Thoracic aorta (tissue), 2 donors: ENCODE data around the gene SCAMP5. TPM values are rescaled to one million over a fixed set of nuclear protein-coding genes. Genes with fewer than 3 reads are reported as not detected.

Source experiments
- ATAC-seq: fragments of 150-250 bp; one replicate; pipeline ENCODE4 v1.8.0; 2017; ENCODE audit warnings: low read depth; ENCODE audit not compliant: insufficient number of reproducible peaks, low FRiP score
- DNase-seq: peaks from one replicate; pipeline ENCODE4 v3.0.0-alpha.2; 2020; ENCODE audit warnings: low spot score
- H3K27ac ChIP-seq, 2 donors: fragments of 200-600 bp; sonication (generic); 1 replicate in 1 of 2; 2 replicates in 1 of 2; pipeline ENCODE4 v1.5.1; 2016; ENCODE audit warnings: mild to moderate bottlenecking in 2 of 2, moderate library complexity in 2 of 2
- H3K27me3 ChIP-seq: fragments of 200-600 bp; sonication (generic); replicated peaks from 2 replicates; pipeline ENCODE4 v1.6.0; 2016; ENCODE audit warnings: mild to moderate bottlenecking; ENCODE audit not compliant: insufficient read depth
- H3K36me3 ChIP-seq: fragments of 200-600 bp; sonication (generic); one replicate; pipeline ENCODE4 v1.5.1; 2016
- H3K4me1 ChIP-seq, 2 donors: fragments of 200-600 bp; sonication (generic); 1 replicate in 1 of 2; 2 replicates in 1 of 2; pipeline versions ENCODE4 v1.5.1 to v1.6.0; 2016; ENCODE audit warnings: low read depth in 2 of 2, mild to moderate bottlenecking in 1 of 2; ENCODE audit not compliant: control insufficient read depth in 1 of 2
- H3K4me3 ChIP-seq: fragments of 200-600 bp; sonication (generic); 2 replicates; pipeline ENCODE4 v1.5.1; 2016; ENCODE audit warnings: mild to moderate bottlenecking
- H3K9me3 ChIP-seq: fragments of 200-600 bp; sonication (generic); 2 replicates; pipeline ENCODE4 v1.5.1; 2016
- total RNA-seq, 2 donors: library from RNA; depleted of rRNA; stranded (reverse); fragments of >200 nt; gene quantifications; one replicate each; pipeline versions ENCODE4 v1.1.0 to v1.2.3, GENCODE V29; 2016
- TF ChIP-seq, protein P1 (sequence below): fragments of 200-600 bp; sonication (generic); IDR thresholded peaks from one replicate; pipeline ENCODE4 v1.5.1; 2019; ENCODE audit warnings: antibody characterized with exemption

The SCAMP5 gene
- total RNA-seq, 2 donors from 2014 or later, result 1.5 to 3.5 TPM

DNA sequence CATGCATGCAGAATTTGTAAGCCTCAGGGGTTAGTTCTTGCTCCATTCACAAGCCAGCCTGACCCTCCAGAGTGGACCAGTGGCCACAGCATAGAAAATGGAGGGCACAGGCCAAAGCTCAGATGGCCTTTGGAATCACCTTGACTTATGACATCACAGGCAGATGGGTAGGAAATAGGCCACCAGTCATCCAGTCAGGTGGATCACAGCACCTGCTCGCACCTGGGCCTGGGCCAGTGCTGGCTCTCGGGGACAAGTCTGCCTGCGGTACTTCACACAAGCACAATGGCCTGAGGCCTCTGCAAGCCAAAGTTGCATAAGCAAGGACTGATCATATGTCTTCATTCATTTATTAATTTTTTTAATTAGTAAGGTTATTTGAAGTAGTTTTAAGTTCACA, 67.3 kb downstream of the SCAMP5 start:
- Histone ChIP-seq H3K4me1 (peaks cover 30 to 38% of the 10 kb centered on the region in 2 donors), H3K27me3 (no peaks in the 10 kb centered on the region), H3K9me3 (no peaks in the 10 kb centered on the region), H3K36me3 (no peaks in the 10 kb centered on the region), H3K4me3 (no peak overlapping the region), H3K27ac (no peak overlapping the region)
- DNase-seq (no peak), ATAC-seq (no peak)
- TF ChIP-seq, protein P1, sequence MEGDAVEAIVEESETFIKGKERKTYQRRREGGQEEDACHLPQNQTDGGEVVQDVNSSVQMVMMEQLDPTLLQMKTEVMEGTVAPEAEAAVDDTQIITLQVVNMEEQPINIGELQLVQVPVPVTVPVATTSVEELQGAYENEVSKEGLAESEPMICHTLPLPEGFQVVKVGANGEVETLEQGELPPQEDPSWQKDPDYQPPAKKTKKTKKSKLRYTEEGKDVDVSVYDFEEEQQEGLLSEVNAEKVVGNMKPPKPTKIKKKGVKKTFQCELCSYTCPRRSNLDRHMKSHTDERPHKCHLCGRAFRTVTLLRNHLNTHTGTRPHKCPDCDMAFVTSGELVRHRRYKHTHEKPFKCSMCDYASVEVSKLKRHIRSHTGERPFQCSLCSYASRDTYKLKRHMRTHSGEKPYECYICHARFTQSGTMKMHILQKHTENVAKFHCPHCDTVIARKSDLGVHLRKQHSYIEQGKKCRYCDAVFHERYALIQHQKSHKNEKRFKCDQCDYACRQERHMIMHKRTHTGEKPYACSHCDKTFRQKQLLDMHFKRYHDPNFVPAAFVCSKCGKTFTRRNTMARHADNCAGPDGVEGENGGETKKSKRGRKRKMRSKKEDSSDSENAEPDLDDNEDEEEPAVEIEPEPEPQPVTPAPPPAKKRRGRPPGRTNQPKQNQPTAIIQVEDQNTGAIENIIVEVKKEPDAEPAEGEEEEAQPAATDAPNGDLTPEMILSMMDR, result no peak

DNA sequence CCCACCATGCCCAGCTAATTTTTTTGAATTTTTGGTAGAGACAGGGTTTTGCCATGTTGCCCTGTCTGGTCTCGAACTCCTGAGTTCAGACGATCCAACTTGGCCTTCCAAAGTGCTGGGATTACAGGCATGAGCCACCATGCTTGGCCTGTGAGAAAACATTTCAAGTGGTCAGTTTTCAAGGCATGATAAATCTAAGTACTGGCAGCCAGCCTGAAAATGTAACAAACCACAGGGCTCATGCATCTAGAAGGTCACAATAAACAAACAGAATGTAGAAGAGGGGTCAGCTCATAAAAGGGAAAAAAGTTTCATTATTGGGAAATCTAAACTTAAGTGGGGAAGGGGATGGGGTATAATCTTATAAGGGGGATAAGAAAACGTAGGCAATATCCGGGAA, 68.0 kb downstream of the SCAMP5 start:
- no peak for ATAC-seq
- no peaks in the 10 kb centered on the region for H3K9me3 ChIP-seq
- TF ChIP-seq, protein P1, result no peak
- H3K27me3 ChIP-seq, result no peaks in the 10 kb centered on the region
- no peak overlapping the region for H3K4me3 ChIP-seq
- no peak for DNase-seq
- H3K27ac ChIP-seq, result no peak overlapping the region
- H3K36me3 ChIP-seq, result no peaks in the 10 kb centered on the region
- H3K4me1 ChIP-seq, result peaks cover 30 to 38% of the 10 kb centered on the region in 2 donors

DNA sequence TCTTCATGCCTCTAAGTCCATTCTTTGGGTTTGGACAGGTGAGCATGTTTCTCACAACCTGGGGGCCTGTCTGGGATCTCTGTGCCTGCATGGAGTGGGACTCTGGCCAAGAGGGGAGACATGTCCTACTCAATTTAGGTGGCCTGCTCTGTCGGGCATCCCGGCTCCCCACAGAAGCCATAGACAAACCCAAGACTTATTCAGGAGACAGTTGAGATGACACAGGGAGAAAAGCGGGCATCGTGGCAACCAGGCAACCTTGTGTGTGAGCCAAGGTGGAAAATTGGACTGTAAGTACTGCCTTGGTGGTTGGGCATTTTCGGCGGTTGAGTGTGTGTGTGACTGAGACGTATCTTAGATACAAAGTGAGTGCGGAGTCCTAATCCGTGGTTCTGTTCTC, 68.5 kb downstream of the SCAMP5 start:
- Histone ChIP-seq H3K9me3 (no peaks in the 10 kb centered on the region), H3K27me3 (no peaks in the 10 kb centered on the region), H3K4me1 (peaks cover 30 to 38% of the 10 kb centered on the region in 2 donors), H3K36me3 (no peaks in the 10 kb centered on the region), H3K27ac (peak overlapping the region; percentile 68 to 79), H3K4me3 (no peak overlapping the region)
- no peak for ATAC-seq
- DNase-seq, result no peak
- TF ChIP-seq, protein P1, result no peak

DNA sequence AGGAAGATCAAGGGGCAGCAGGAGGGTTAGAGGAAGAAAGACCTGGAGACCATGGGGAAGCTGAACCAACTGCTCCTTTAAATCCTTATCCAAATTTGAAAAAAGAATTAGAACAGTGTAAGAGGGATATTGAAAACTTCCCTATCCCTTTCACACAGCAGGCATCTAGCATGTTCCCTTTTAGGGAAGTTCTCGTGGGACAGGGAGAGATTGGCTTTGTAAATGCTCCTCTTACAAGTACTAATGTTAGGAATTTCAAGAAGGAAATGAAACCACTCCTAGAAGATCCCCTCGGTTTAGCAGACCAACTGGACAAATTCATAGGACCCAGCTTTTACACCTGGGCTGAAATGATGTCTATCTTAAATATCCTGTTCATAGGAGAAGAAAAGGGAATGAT, 69.5 kb downstream of the SCAMP5 start:
- no peaks in the 10 kb centered on the region for H3K27me3 ChIP-seq
- peak overlapping the region; percentile 68 to 79 for H3K27ac ChIP-seq
- ATAC-seq, result peak; percentile 29
- H3K36me3 ChIP-seq, result no peaks in the 10 kb centered on the region
- H3K4me1 ChIP-seq, result peaks cover 30 to 38% of the 10 kb centered on the region in 2 donors
- DNase-seq, result no peak
- no peaks in the 10 kb centered on the region for H3K9me3 ChIP-seq
- no peak overlapping the region for H3K4me3 ChIP-seq
- TF ChIP-seq, protein P1, result no peak

DNA sequence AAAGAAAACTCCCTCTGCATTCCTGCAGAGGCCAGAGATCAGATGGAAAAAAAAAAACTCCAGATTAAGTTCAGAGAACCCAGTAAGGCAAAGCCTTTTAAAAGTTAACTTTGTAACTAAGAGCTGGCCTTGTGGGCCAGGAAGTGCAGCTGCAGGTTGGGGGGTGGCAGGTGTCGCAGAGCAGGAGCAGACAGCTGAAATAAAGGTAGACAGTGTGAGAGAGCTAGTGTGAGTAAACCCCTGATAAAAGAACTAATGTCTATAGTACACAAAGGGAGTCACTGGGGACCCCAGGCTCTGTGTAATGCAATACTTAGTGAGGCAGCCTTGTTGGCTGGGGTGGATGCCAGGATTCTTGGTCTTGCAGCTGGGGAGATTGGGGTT, 70.1 kb downstream of the SCAMP5 start:
- DNase-seq (no peak), ATAC-seq (no peak)
- TF ChIP-seq, protein P1, result no peak
- Histone ChIP-seq H3K36me3 (no peaks in the 10 kb centered on the region), H3K4me1 (peaks cover 30 to 38% of the 10 kb centered on the region in 2 donors), H3K4me3 (no peak overlapping the region), H3K9me3 (no peaks in the 10 kb centered on the region), H3K27ac (peak overlapping the region; percentile 68 to 79), H3K27me3 (no peaks in the 10 kb centered on the region)
